ENCODE data around the gene HBZ. TPM values are rescaled to one million over a fixed set of nuclear protein-coding genes. Genes with fewer than 3 reads are reported as not detected.

HBZ gene
- total RNA-seq, 1 donor, result not detected

GRCh38 chr16:106623-107324 lies 45.7 kb upstream of the HBZ start:
- Histone ChIP-seq H3K27me3 (ENCODE audit: insufficient read depth, low read length) (no peaks in the 10 kb centered on the region), H4K20me1 (ENCODE audit: insufficient read depth, low read length) (peaks cover 32% of the 10 kb centered on the region), H2AFZ (ENCODE audit: low read length) (no peak overlapping the region), H3K4me1 (ENCODE audit: insufficient read depth, low read length) (peaks cover 12% of the 10 kb centered on the region), H3K36me3 (ENCODE audit: insufficient read depth, low read length) (peaks cover 40% of the 10 kb centered on the region), H3K79me2 (ENCODE audit: insufficient read depth, low read length) (no peaks in the 10 kb centered on the region), H3K4me3 (ENCODE audit: insufficient read depth, low read length) (no peak overlapping the region), H3K9me3 (ENCODE audit: low read depth, low read length) (no peaks in the 10 kb centered on the region), H3K27ac (ENCODE audit: low read depth, low read length) (no peak overlapping the region), H3K4me2 (ENCODE audit: insufficient read depth, low read length) (no peak overlapping the region)
- peak; percentile 92 for DNase-seq (ENCODE audit: insufficient read length, low spot score, missing footprints)
- peak; percentile 85 for TF ChIP-seq CTCF (IDR thresholded peaks at IDR 0.05; ENCODE audit: extremely low read depth, low read depth, low read length)

- no peak for TF ChIP-seq CTCF (IDR thresholded peaks at IDR 0.05; ENCODE audit: extremely low read depth, low read depth, low read length)
- H3K36me3 ChIP-seq (ENCODE audit: insufficient read depth, low read length), result peaks cover 41% of the 10 kb centered on the region
Measured at GRCh38 chr16:112153-112840, 40.1 kb upstream of the HBZ start.

GRCh38 chr16:114327-114726 lies 38.1 kb upstream of the HBZ start:
- Histone ChIP-seq H3K36me3 (ENCODE audit: insufficient read depth, low read length) (peaks cover 38% of the 10 kb centered on the region), H2AFZ (ENCODE audit: low read length) (no peak overlapping the region), H3K79me2 (ENCODE audit: insufficient read depth, low read length) (no peaks in the 10 kb centered on the region), H3K4me2 (ENCODE audit: insufficient read depth, low read length) (no peak overlapping the region), H3K9me3 (ENCODE audit: low read depth, low read length) (no peaks in the 10 kb centered on the region), H3K27me3 (ENCODE audit: insufficient read depth, low read length) (no peaks in the 10 kb centered on the region), H3K4me3 (ENCODE audit: insufficient read depth, low read length) (no peak overlapping the region), H4K20me1 (ENCODE audit: insufficient read depth, low read length) (peaks cover 21% of the 10 kb centered on the region), H3K4me1 (ENCODE audit: insufficient read depth, low read length) (peaks cover 13% of the 10 kb centered on the region), H3K27ac (ENCODE audit: low read depth, low read length) (peak overlapping the region; percentile 30)
- no peak for TF ChIP-seq CTCF (IDR thresholded peaks at IDR 0.05; ENCODE audit: extremely low read depth, low read depth, low read length)
- DNase-seq (ENCODE audit: insufficient read length, low spot score, missing footprints), result no peak

More at GRCh38 chr16:112153-112840, 40.1 kb upstream of the HBZ start:
- Histone ChIP-seq H3K4me2 (ENCODE audit: insufficient read depth, low read length) (no peak overlapping the region), H3K27ac (ENCODE audit: low read depth, low read length) (no peak overlapping the region), H3K4me3 (ENCODE audit: insufficient read depth, low read length) (no peak overlapping the region), H4K20me1 (ENCODE audit: insufficient read depth, low read length) (peaks cover 8% of the 10 kb centered on the region), H3K9me3 (ENCODE audit: low read depth, low read length) (no peaks in the 10 kb centered on the region), H3K27me3 (ENCODE audit: insufficient read depth, low read length) (no peaks in the 10 kb centered on the region), H3K79me2 (ENCODE audit: insufficient read depth, low read length) (no peaks in the 10 kb centered on the region), H2AFZ (ENCODE audit: low read length) (no peak overlapping the region), H3K4me1 (ENCODE audit: insufficient read depth, low read length) (peaks cover 13% of the 10 kb centered on the region)
- no peak for DNase-seq (ENCODE audit: insufficient read length, low spot score, missing footprints)

GRCh38 chr16:116015-116414 lies 36.4 kb upstream of the HBZ start:
- H3K27me3 ChIP-seq (ENCODE audit: insufficient read depth, low read length), result no peaks in the 10 kb centered on the region
- no peak overlapping the region for H2AFZ ChIP-seq (ENCODE audit: low read length)
- H3K4me1 ChIP-seq (ENCODE audit: insufficient read depth, low read length), result peaks cover 13% of the 10 kb centered on the region
- TF ChIP-seq CTCF (IDR thresholded peaks at IDR 0.05; ENCODE audit: extremely low read depth, low read depth, low read length), result no peak
- no peak for DNase-seq (ENCODE audit: insufficient read length, low spot score, missing footprints)
- peaks cover 29% of the 10 kb centered on the region for H3K36me3 ChIP-seq (ENCODE audit: insufficient read depth, low read length)
- peaks cover 38% of the 10 kb centered on the region for H4K20me1 ChIP-seq (ENCODE audit: insufficient read depth, low read length)
- H3K4me2 ChIP-seq (ENCODE audit: insufficient read depth, low read length), result no peak overlapping the region
- H3K9me3 ChIP-seq (ENCODE audit: low read depth, low read length), result no peaks in the 10 kb centered on the region
- peaks cover 6% of the 10 kb centered on the region for H3K79me2 ChIP-seq (ENCODE audit: insufficient read depth, low read length)
- H3K27ac ChIP-seq (ENCODE audit: low read depth, low read length), result no peak overlapping the region
- no peak overlapping the region for H3K4me3 ChIP-seq (ENCODE audit: insufficient read depth, low read length)
